ENCODE results near the gene ANO2. TPM values are rescaled to one million over a fixed set of nuclear protein-coding genes. Genes with fewer than 3 reads are reported as not detected.
A peak's percentile ranks its signal among the peaks of the same experiment; 100 is the strongest.

ANO2 gene
- total and polyA plus RNA-seq, 7 donors: 1.3 to 9.3 (median 4.2) TPM

- Histone ChIP-seq H3K36me3 (ENCODE audit: insufficient read depth in 1 of 2, low read depth in 1 of 2) (no peaks in the 10 kb centered on the region), H3K27ac (no peak overlapping the region), H3K27me3 (ENCODE audit: insufficient read depth in 3 of 3, low read length in 2 of 3) (peaks cover 0 to 3% (median 0%) of the 10 kb centered on the region in 3 donors), H3K4me1 (no peaks in the 10 kb centered on the region), H3K4me3 (no peak overlapping the region), H3K9me3 (no peaks in the 10 kb centered on the region)
- DNase-seq (peak in 1 of 2 donors; percentile 76), ATAC-seq (peak in 1 of 4 donors; percentile 43)
- TF ChIP-seq CTCF (IDR thresholded peaks at IDR 0.05): no peak
- intact Hi-C loops (cut with DNase I): no loop called here
- WGBS, 3 donors: 62 to 66% (median 64%) methylated on average over 10 of the region's 10 CpGs
These were observed 83.6 kb downstream of the ANO2 start for GRCh38 chr12:5861416-5861815.

- Histone ChIP-seq H3K36me3 (ENCODE audit: insufficient read depth in 1 of 2, low read depth in 1 of 2) (no peaks in the 10 kb centered on the region), H3K4me1 (no peaks in the 10 kb centered on the region), H3K9me3 (no peaks in the 10 kb centered on the region), H3K27ac (no peak overlapping the region), H3K4me3 (no peak overlapping the region), H3K27me3 (ENCODE audit: insufficient read depth in 3 of 3, low read length in 2 of 3) (no peaks in the 10 kb centered on the region)
- intact Hi-C loops (cut with DNase I): no loop called here
- 28 to 43% (median 35%) methylated on average over 4 of the region's 4 CpGs for WGBS, 3 donors
- no peak for TF ChIP-seq CTCF (IDR thresholded peaks at IDR 0.05)
- no peak for DNase-seq
- ATAC-seq: no peak
These were observed 88.4 kb downstream of the ANO2 start for GRCh38 chr12:5856692-5857091.

GRCh38 chr12:5846950-5847349 is 98.1 kb downstream of the ANO2 start:
- Histone ChIP-seq H3K4me3 (no peak overlapping the region), H3K27ac (no peak overlapping the region), H3K4me1 (no peaks in the 10 kb centered on the region), H3K9me3 (no peaks in the 10 kb centered on the region), H3K27me3 (ENCODE audit: insufficient read depth in 3 of 3, low read length in 2 of 3) (peaks cover 0 to 5% (median 0%) of the 10 kb centered on the region in 3 donors), H3K36me3 (ENCODE audit: insufficient read depth in 1 of 2, low read depth in 1 of 2) (no peaks in the 10 kb centered on the region)
- 91 to 96% (median 91%) methylated on average over 1 of the region's 1 CpG for WGBS, 3 donors
- TF ChIP-seq CTCF (IDR thresholded peaks at IDR 0.05): no peak
- ATAC-seq (no peak), DNase-seq (no peak)
- intact Hi-C loops (cut with DNase I): no loop called here

- no peak overlapping the region for H3K4me3 ChIP-seq
- peaks cover 0 to 4% (median 0%) of the 10 kb centered on the region in 3 donors for H3K27me3 ChIP-seq (ENCODE audit: insufficient read depth in 3 of 3, low read length in 2 of 3)
- DNase-seq (no peak), ATAC-seq (no peak)
- no peaks in the 10 kb centered on the region for H3K4me1 ChIP-seq
- H3K36me3 ChIP-seq (ENCODE audit: insufficient read depth in 1 of 2, low read depth in 1 of 2): no peaks in the 10 kb centered on the region
- H3K27ac ChIP-seq: no peak overlapping the region
- 66 to 70% (median 69%) methylated on average over 9 of the region's 9 CpGs for WGBS, 3 donors
- no peaks in the 10 kb centered on the region for H3K9me3 ChIP-seq
- intact Hi-C loops (cut with DNase I): no loop called here
- no peak for TF ChIP-seq CTCF (IDR thresholded peaks at IDR 0.05)
These were observed 104.1 kb downstream of the ANO2 start for GRCh38 chr12:5840944-5841343.

- H3K27ac ChIP-seq: no peak overlapping the region
- H3K36me3 ChIP-seq (ENCODE audit: insufficient read depth in 1 of 2, low read depth in 1 of 2): no peaks in the 10 kb centered on the region
- no peaks in the 10 kb centered on the region for H3K4me1 ChIP-seq
- H3K9me3 ChIP-seq: no peaks in the 10 kb centered on the region
- peaks cover 0 to 13% (median 5%) of the 10 kb centered on the region in 3 donors for H3K27me3 ChIP-seq (ENCODE audit: insufficient read depth in 3 of 3, low read length in 2 of 3)
- whole genome bisulfite sequencing, 3 donors: 60 to 66% (median 62%) methylated on average over 6 of the region's 6 CpGs
- H3K4me3 ChIP-seq: no peak overlapping the region
- DNase-seq (no peak), ATAC-seq (no peak)
- TF ChIP-seq CTCF (IDR thresholded peaks at IDR 0.05): no peak
- intact Hi-C loops (cut with DNase I): no loop called here
These were observed 114.9 kb downstream of the ANO2 start for GRCh38 chr12:5830111-5830510.
